GM21390 (cell line): ENCODE data around the gene LINS1.
A peak's percentile ranks its signal among the peaks of the same experiment; 100 is the strongest.
"Not testable (repeated sequence)": the region's sequence is repeated elsewhere in the genome, so short reads cannot be mapped to it uniquely, and the experiment has no call there.

Source experiments
- ATAC-seq: cut with Tn5 transposase; IDR thresholded peaks from one replicate; pipeline ENCODE4 v1.9.1; 2021; ENCODE audit not compliant: unreplicated experiment

The LINS1 gene

DNA sequence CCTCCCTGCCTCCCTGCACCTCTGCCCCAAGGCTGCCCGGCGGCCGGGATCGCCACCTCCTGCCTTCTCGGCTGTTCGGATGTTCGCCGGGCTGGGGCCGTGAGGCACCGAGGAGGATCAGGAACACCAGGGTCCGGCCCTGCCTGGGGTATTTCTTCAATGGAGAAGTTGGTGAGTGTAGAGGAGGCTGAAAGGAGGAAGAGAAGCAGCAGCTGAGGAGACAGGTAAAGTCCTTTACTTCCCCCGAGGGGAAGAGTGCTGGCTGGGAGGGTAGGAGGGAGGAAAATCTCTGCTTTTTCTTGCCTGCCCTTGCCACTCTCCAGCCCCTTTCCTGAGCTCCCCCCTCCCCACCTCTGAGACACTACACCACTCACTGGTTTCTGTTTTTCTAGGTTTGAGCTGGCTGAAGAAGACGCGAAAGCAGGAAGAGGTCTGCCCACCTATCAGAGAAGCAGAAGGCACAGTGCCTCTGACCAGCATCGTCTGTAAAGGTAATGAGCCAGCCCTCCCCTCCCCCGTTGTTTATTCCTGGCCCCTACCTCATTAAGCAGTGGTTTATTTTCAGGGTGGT, 924 bp upstream of the LINS1 start:
- peak; percentile 42 for ATAC-seq

DNA sequence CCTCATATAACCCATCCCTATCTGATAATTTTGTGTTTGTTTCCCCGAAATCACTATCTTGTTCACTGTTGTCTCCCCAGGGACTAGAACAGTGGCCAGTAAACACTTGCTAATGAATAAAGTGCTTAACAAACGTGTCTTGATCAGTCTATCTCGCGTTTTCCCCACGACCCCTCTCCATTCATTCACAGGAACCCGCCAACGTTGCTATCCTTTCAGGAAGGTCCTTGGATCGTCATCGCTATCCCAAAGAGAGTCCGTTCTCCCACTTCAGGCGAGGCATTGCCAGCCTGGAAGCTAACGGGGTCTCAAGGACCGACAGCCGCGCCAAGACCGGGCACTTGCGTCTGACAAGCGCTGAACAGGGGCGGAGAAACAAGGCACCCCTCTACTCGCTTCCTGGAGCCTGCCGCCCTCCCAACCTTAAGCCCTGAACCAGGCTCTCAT, 344 bp downstream of the LINS1 start:
- peak; percentile 6 for ATAC-seq

DNA sequence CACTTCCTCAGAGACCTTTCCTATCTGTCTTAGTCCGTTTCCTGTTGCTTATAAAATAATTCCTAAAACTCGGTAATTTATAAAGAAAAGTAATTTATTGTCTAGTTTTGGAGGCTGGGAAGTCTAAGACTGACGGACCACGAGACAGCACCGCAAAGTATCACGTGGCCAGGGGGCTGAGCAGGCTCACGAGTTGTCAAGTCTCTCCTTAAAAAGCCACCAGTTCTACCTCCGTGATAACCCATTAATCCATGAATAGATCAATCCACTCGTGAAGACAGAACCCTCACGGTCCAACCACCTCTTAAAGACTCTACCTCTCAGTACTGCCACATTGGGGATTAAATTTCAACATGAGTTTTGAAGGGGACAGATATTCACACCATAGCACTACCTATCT, 821 bp downstream of the LINS1 start:
- ATAC-seq: no peak

DNA sequence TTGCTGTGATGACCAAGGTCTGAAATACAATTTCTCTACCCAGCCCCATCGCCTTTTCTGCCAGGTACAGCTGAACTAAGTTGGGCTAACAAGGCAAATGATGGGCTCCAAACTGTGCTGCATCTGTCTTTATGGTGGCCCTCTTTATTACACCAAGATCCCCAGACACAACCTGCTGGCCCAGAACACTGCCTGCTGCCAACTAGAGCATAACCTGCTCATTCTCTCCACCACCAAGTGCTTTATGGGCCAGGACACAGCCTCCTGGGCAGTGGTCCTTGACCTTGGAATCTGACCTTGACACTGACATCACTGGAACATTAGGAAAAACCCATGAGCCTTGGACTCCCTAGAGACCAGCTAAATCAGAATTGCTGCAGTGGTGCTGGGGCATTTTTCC, 3.3 kb downstream of the LINS1 start:
- no peak for ATAC-seq

DNA sequence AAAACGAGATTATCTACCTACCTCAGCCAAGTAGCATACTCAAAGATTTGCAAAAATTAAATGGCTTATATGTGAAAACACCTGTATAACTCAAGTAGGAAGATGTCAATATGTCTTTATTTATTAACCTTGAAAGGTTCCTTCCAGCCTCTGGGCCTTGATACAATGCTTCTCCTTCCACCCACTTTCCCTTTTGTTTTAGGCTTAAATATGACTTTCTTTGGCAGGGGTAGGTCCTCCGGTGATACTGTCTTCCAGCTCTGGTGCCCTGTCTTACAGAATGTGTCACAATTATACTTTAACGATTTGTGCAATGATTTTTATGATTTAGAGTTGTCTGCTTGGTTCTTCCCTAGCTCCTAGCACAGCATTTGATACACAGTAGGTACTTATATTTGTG, 4.1 kb downstream of the LINS1 start:
- ATAC-seq: no peak

DNA sequence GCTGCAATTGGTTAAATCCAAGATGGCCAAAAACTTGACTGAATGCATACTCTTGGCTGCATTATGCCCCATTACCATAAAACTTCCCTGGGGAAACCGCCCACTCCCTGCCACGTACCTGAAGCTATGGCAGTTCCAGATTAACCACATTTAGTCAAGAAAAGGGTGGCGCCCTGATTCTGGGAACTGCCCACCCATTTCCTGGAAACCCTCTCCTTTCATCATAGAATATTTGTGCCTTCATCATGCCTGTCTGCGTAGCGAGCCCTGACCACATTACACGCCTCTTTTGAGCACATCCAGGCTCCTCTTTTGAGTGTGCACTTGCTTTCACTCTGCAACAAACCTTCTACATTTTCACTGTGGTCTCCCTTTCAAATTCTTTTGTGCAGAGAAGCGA, 5.2 kb downstream of the LINS1 start:
- ATAC-seq: peak; percentile 80

DNA sequence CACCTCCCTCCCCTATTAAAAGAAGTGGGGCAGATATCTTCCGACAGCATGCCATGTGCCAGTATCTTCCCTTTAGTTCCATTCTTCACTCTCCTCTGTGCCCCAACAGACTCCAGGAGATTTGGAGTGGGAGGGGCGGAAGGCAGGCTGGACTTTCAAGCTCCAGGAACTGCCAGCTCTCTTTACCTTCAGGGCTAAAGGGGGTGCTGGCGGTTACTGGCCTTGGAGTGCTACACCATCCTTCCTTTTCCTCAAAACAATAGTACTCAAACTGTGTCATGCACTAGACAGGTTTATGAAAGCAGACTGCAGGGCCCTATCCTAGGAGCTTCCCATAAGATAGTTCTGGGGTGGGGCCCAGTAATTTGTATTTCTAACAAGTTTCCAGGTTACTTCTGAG, 6.0 kb downstream of the LINS1 start:
- ATAC-seq: no peak

DNA sequence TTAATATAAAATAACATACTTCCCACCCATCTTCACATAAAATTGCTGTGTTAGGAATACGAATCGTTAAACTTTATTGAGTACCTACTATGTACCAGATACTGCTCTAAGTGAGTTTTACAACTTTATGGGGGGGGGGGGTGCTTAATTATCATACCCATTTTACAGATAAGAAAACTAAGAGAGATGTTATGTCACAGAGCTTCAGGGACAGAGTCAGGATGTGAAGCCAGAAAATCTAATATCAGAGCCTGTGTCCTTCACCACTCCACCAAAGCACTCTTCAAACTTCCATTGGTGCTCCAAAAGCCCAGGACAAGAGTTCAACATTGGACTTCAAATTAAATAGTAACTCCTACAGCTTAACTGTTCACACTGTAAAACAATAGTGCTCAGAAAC, 8.6 kb downstream of the LINS1 start:
- no peak for ATAC-seq

DNA sequence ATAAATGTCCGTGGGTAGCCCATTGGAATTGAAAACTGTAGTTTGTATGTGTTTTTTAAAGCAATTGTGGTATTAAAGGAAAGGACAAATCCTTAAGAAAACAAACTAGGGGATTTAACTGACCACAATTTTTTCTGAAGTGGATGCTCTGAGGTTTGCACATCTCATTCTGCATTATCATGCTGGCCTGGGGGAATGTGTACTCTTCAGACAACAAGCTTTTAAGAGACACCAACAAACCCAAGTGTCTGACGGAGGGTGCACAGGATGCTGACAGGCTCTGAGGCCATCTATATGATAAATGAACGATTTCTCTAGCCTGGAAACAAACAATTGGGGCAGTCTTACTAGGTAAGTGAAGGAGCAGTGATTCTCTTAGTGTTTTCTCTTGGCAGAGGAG, 9.1 kb downstream of the LINS1 start:
- ATAC-seq: no peak

DNA sequence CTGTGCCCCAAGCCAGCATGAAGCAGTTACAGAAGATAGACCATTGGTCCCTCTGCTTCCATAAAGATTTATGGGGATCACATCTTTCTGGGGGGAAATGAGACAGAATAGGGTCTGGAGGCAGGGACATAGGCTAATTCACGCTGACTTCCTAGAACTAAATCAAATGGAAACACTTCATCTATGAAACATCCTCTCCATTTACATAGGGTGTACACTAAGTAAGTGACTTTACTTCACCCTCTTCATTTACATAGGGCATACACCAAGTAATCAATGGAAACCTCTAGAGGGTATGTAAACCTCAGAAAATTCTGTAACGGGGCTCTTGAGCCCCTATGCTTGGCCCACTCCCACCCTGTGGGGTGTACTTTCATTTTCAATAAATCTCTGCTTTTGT, 10.1 kb downstream of the LINS1 start:
- ATAC-seq: no peak

DNA sequence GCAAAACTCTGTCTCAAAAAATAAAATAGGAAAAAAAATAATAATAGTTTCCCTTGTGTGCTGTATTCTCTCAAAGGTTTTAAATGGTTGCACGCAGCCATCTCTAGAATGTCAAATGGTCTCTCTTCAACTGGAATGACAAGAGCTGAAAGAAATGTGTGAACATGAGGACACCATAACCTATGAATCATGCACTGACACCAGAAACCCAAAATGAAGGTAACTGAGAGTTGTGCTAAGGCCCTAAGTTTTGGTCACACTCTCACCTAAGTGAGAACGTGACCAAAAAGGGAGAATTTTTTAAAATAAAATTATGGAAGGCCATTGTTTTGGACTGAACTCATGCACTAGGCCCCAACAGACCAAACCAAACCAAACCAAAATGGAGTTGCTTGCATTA, 10.8 kb downstream of the LINS1 start:
- not testable (repeated sequence) for ATAC-seq

DNA sequence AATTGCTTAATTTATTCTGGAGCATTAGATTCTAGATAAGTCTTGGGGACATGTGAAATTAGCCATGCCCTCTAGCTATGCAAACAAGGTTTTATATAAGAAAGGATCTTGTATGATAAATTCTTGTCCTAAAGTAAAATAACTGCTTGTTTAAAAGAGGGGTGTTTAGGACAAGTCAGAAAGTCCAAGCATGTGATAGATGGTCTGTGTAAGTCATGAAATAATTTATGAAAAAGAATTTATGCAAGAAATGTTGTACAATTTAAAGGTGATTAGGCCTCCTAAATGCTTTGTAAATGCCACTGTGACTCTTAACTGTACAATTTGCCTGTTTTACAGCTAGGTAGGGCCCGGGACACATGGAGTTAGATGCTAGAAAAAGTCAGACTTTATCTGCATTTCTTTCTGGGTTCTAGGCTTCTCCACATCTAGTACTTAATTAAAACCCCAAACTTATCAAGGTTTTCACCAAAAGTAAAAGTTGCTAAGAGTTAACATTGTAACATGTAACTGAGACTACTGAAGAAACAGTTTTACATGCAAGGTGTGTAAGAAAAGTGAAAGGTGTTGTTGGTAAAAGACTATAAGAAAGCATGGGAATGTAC, 13.2 kb downstream of the LINS1 start:
- ATAC-seq: no peak

DNA sequence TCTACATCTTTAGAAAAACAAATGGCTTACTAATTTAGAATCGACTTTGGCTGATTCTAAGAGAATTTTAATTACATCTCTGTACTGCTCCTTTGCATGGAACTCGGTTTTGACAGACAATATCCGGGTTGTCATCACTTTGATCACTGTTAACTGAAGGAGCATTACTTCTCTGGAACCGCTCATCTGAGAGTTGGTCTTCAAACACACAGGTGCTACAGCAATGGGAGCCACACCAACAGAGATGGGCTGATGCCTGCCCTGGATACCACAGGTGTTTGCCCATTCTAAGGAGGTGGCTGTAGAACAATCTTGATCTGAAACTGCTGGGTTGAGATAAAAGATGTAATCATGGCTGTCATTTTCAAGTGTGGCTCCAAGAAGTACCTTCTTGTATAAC, 21.6 kb downstream of the LINS1 start:
- no peak for ATAC-seq

DNA sequence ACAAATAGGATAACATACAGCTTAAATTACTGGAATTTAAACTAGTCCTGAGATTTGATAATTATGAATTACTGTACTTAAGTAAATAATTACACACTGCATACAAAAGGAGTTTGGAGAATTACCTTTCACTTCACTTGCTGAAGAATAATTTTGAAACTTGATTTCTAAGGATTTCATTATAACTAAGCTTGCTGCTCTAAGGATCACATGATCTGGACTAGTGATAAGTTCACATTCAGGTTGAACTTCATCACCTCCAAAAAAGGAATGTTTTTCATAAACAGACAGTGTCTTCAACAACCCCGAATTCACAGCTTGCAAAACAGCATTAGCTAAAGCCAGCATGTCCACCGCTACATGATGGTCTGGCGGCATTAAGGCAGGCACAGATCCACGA, 28.5 kb downstream of the LINS1 start:
- no peak for ATAC-seq

DNA sequence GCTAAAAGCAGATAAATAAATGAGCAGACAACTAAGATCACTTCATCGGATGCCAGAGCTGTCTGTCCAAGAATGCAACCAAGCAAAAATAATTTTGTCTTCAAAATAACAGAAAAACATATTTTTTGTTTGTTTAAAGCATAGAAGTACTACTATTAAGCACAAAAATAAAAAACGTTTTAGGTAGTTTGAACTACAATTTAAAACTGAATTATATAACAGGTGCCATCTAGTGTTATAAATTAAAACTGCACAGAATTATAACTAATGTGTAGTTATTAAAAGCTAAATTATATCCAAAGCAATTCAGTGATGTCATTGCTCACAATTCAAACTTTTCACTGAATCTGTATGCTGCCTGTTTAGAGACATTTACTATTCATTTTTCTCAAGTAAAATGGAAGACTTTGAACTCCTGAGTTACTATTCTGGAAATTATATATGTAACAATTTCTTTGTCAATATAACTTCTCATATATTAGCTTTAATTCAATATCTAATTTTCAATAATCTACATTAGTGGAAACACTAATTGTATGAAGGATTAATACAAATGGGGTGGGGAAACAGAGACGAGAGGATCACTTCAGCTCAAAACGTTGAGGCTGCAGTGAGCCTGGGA, 29.5 kb downstream of the LINS1 start:
- ATAC-seq: no peak

DNA sequence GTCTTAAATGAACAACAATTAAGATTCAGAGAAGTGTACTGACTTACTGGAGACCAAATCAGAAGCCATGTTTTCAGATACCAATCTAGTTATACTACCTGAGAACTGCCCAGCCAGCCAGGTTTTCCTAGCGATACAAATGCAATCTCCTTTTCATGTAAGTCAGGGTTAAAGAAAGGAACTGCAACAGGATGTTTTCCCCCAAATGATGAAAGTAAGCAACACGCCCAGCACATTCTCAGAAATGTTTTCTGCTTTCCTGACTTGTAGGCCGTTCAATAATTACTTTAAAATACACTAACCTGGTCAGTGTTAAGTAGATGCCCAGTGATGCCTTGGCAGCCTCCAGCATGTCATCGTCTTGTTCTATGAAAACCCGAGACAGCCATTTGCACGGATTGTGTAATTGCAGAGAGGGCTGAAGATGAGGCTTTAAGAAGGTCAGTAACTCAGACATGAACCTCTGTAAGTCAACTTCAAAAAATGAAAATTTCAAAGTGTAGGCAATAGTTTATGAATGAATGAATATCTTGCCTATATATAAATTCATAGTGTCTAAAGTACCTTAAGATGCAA, 30.3 kb downstream of the LINS1 start:
- ATAC-seq: no peak

DNA sequence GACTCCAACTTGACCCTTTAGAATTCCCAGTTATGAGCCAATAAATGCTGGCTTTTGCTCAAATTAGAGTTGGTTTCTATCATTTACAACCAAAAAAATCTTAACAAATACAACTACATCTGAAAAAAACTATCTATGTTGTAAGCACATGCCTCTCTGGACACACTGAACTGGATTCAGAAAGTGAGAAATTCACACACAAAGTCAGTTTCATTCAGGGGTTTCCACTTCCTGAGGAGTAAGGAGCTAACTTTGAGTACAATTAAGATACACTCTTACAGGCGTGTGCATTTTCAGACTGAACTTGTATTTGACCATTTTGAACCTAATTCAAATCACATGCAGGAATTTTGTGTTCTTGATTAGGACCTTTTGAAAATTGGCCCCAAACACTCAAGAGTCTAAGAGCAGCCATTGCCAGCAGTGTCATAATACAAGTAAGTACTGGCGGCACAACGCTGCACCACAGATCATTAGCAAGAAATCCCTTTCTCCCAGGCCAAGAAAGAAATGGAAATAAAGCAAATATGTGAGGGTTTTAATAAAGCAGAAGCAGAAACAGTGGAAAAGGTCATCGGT, 31.2 kb downstream of the LINS1 start:
- ATAC-seq: peak; percentile 97

DNA sequence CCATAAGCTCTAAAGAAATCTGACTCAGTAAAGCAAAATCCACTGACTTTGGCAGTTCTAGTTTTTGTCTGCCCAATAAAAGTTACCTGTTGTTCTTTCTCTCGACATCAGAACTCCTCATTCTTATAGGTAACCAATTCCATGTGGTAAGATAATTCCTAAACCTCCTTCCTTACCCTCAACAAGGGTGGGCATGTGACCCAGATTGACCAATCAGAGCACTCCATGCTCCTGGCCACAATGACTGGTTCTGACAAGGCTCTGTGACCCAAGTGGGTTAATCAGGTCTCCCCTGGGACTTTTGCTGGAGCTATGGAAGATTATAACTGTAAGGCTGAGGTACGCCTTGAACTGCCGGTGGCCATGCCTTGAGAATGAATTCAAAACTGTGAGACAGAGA, 31.7 kb downstream of the LINS1 start:
- peak; percentile 22 for ATAC-seq

DNA sequence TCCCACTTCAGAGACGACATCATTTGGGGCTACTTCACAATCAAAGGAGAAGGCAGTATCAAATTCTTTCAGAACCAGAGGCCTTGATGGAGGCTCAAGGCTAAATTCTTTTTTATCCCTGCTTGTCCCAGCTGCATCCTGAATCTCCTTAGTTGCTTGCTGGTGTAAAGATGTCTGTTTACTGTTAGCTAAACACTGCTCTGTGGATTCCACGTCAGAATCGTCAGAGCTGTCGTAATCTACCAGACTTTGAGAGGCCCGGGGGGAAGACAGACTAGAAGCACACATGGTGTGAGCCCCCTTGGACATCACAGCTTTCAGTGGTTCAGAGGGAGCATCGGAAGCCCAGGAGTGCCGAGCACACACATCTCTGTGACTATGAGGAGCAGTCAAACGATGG, 32.6 kb downstream of the LINS1 start:
- ATAC-seq: no peak

DNA sequence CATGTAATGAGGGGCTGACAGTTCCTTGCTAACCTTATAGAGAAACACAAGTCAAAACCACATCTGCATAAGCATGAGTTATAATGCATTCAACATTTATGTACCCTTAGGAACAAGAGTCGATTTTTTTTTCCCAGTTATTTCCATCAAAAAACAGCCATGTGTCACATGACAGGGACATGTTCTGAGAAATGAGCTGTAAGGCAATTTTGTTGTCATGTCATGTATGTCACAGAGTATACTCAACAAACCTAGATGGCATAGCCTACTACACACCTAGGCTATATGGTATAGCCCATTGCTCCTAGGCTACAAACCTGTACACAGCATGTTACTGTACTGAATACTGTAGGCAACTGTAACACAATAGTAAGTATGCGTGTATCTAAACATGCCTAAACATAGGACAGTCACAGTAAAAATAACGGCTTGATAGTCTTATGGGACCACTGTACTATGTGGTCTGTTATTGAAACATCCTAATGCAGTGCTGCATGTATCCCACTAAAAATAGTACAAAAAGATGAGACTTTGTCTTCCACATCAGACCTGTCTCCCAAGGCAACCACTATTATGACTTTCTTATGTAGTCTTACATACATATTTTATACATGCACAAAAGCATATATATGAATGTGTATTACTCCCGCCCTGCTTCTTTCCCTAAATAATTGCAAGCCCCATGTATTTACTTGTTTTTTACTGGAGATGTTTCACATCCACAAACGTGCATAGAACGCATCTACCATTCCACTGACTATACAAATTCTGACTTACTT, 34.9 kb downstream of the LINS1 start:
- ATAC-seq: no peak

DNA sequence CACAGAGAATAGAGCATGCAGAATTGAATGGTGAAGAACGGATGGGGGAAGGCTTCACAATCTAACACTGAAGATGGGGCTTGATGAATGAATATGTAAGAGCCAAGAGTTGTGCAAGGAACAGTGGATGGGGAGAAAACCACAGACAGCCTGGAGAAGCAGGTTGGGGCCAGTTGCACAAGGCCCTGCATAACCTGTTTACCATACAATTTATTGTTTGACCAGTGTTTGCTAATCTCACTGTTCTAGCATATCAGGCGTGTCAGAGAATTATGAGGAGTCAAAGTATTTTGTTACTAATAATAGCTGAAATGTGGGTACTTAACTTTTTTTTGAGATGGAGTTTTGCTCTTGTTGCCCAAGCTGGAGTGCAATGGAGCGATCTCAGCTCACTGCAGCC, 36.4 kb downstream of the LINS1 start:
- no peak for ATAC-seq
